ENCODE data around the gene ZBED4.

ZBED4 gene

GRCh38 chr22:49900441-49901230 is 47.0 kb downstream of the ZBED4 start:
- H3K4me1 ChIP-seq (ENCODE audit: low read length): no peaks in the 10 kb centered on the region
- no peaks in the 10 kb centered on the region for H3K79me2 ChIP-seq (ENCODE audit: low read length)
- H3K4me2 ChIP-seq (ENCODE audit: low read depth, low read length): no peak overlapping the region
- H3F3A ChIP-seq (ENCODE audit: insufficient read depth, low read length): no peaks in the 10 kb centered on the region
- no peak overlapping the region for H3K4me3 ChIP-seq (ENCODE audit: low read length)
- H3K9me3 ChIP-seq (replicated peaks; ENCODE audit: insufficient read depth, low read length): no peaks in the 10 kb centered on the region
- H2AFZ ChIP-seq (ENCODE audit: low read length): no peak overlapping the region
- TF ChIP-seq EZH2phosphoT487 (IDR thresholded peaks at IDR 0.05; ENCODE audit: low read length) (no peak), CTCF (IDR thresholded peaks at IDR 0.05; ENCODE audit: low read length) (no peak), EZH2 (optimal IDR thresholded peaks at IDR 0.05; ENCODE audit: low read depth, low read length) (no peak)
- no peak overlapping the region for H3K27ac ChIP-seq (ENCODE audit: low read length)
- H4K20me1 ChIP-seq (ENCODE audit: insufficient read depth, low read length): no peaks in the 10 kb centered on the region
- no peaks in the 10 kb centered on the region for H3K9me2 ChIP-seq (replicated peaks; ENCODE audit: insufficient read depth, low read length)
- DNase-seq: no peak
- H3K9ac ChIP-seq (ENCODE audit: low read length): no peak overlapping the region
- H3K27me3 ChIP-seq (replicated peaks; ENCODE audit: insufficient read depth, low read length): no peaks in the 10 kb centered on the region
- no peaks in the 10 kb centered on the region for H3K36me3 ChIP-seq (replicated peaks; ENCODE audit: insufficient read depth, low read length)

- no peak overlapping the region for H2AFZ ChIP-seq (ENCODE audit: low read length)
- no peak overlapping the region for H3K27ac ChIP-seq (ENCODE audit: low read length)
- no peak overlapping the region for H3K9ac ChIP-seq (ENCODE audit: low read length)
- no peaks in the 10 kb centered on the region for H3K9me3 ChIP-seq (replicated peaks; ENCODE audit: insufficient read depth, low read length)
- no peaks in the 10 kb centered on the region for H4K20me1 ChIP-seq (ENCODE audit: insufficient read depth, low read length)
- H3K36me3 ChIP-seq (replicated peaks; ENCODE audit: insufficient read depth, low read length): no peaks in the 10 kb centered on the region
- H3K27me3 ChIP-seq (replicated peaks; ENCODE audit: insufficient read depth, low read length): no peaks in the 10 kb centered on the region
- DNase-seq: no peak
- H3K4me1 ChIP-seq (ENCODE audit: low read length): no peaks in the 10 kb centered on the region
- no peak overlapping the region for H3K4me3 ChIP-seq (ENCODE audit: low read length)
- H3K4me2 ChIP-seq (ENCODE audit: low read depth, low read length): no peak overlapping the region
- H3F3A ChIP-seq (ENCODE audit: insufficient read depth, low read length): no peaks in the 10 kb centered on the region
- no peaks in the 10 kb centered on the region for H3K9me2 ChIP-seq (replicated peaks; ENCODE audit: insufficient read depth, low read length)
- TF ChIP-seq EZH2 (optimal IDR thresholded peaks at IDR 0.05; ENCODE audit: low read depth, low read length) (no peak), CTCF (IDR thresholded peaks at IDR 0.05; ENCODE audit: low read length) (no peak), EZH2phosphoT487 (IDR thresholded peaks at IDR 0.05; ENCODE audit: low read length) (no peak)
- no peaks in the 10 kb centered on the region for H3K79me2 ChIP-seq (ENCODE audit: low read length)
Measured at GRCh38 chr22:49901457-49901856, 47.8 kb downstream of the ZBED4 start.

GRCh38 chr22:49903322-49904039 is 49.8 kb downstream of the ZBED4 start:
- Histone ChIP-seq H2AFZ (ENCODE audit: low read length) (no peak overlapping the region), H3K27ac (ENCODE audit: low read length) (no peak overlapping the region), H4K20me1 (ENCODE audit: insufficient read depth, low read length) (no peaks in the 10 kb centered on the region), H3K9ac (ENCODE audit: low read length) (no peak overlapping the region), H3K4me1 (ENCODE audit: low read length) (no peaks in the 10 kb centered on the region), H3F3A (ENCODE audit: insufficient read depth, low read length) (no peaks in the 10 kb centered on the region), H3K4me2 (ENCODE audit: low read depth, low read length) (no peak overlapping the region), H3K9me2 (replicated peaks; ENCODE audit: insufficient read depth, low read length) (no peaks in the 10 kb centered on the region), H3K4me3 (ENCODE audit: low read length) (no peak overlapping the region), H3K79me2 (ENCODE audit: low read length) (no peaks in the 10 kb centered on the region), H3K27me3 (replicated peaks; ENCODE audit: insufficient read depth, low read length) (no peaks in the 10 kb centered on the region), H3K9me3 (replicated peaks; ENCODE audit: insufficient read depth, low read length) (no peaks in the 10 kb centered on the region), H3K36me3 (replicated peaks; ENCODE audit: insufficient read depth, low read length) (no peaks in the 10 kb centered on the region)
- no peak for DNase-seq
- TF ChIP-seq EZH2phosphoT487 (IDR thresholded peaks at IDR 0.05; ENCODE audit: low read length) (no peak), CTCF (IDR thresholded peaks at IDR 0.05; ENCODE audit: low read length) (no peak), EZH2 (optimal IDR thresholded peaks at IDR 0.05; ENCODE audit: low read depth, low read length) (no peak)
